ENCODE measurements around the gene ADARB2.
"Not testable (repeated sequence)": the region's sequence is repeated elsewhere in the genome, so short reads cannot be mapped to it uniquely, and the experiment has no call there.

Gene ADARB2

GRCh38 chr10:1444826-1445225 is 292.5 kb downstream of the ADARB2 start:
- H3K4me3 Mint-ChIP-seq: no peak overlapping the region
- no peaks in the 10 kb centered on the region for H3K4me1 Mint-ChIP-seq
- ATAC-seq (replicated peaks): no peak
- H3K27me3 Mint-ChIP-seq: no peaks in the 10 kb centered on the region
- H3K36me3 Mint-ChIP-seq: no peaks in the 10 kb centered on the region
- H3K9me3 Mint-ChIP-seq: no peaks in the 10 kb centered on the region
- DNase-seq: no peak
- H3K27ac Mint-ChIP-seq: no peak overlapping the region

GRCh38 chr10:1440897-1441296 is 296.4 kb downstream of the ADARB2 start:
- no peaks in the 10 kb centered on the region for H3K4me1 Mint-ChIP-seq
- H3K4me3 Mint-ChIP-seq: no peak overlapping the region
- no peak for DNase-seq
- no peak overlapping the region for H3K27ac Mint-ChIP-seq
- no peak for ATAC-seq (replicated peaks)
- H3K9me3 Mint-ChIP-seq: no peaks in the 10 kb centered on the region
- H3K27me3 Mint-ChIP-seq: peaks cover 8 to 14% of the 10 kb centered on the region in 2 donors
- H3K36me3 Mint-ChIP-seq: no peaks in the 10 kb centered on the region

- H3K36me3 Mint-ChIP-seq: peaks cover 0 to 2% of the 10 kb centered on the region in 2 donors
- H3K9me3 Mint-ChIP-seq: peaks cover 0 to 1% of the 10 kb centered on the region in 2 donors
- peaks cover 21 to 25% of the 10 kb centered on the region in 2 donors for H3K27me3 Mint-ChIP-seq
- H3K4me3 Mint-ChIP-seq: no peak overlapping the region
- ATAC-seq (replicated peaks) (no peak), DNase-seq (no peak)
- H3K27ac Mint-ChIP-seq: no peak overlapping the region
- peaks cover 0 to 3% of the 10 kb centered on the region in 2 donors for H3K4me1 Mint-ChIP-seq
Measured at GRCh38 chr10:1434912-1435692, 302.2 kb downstream of the ADARB2 start.

- Mint-ChIP-seq H3K9me3 (peaks cover 0 to 3% of the 10 kb centered on the region in 2 donors), H3K36me3 (peaks cover 0 to 5% of the 10 kb centered on the region in 2 donors), H3K4me3 (no peak overlapping the region), H3K27me3 (peaks cover 25 to 30% of the 10 kb centered on the region in 2 donors), H3K4me1 (peaks cover 0 to 3% of the 10 kb centered on the region in 2 donors), H3K27ac (no peak overlapping the region)
- ATAC-seq (replicated peaks) (no peak), DNase-seq (no peak)
Measured at GRCh38 chr10:1434202-1434601, 303.1 kb downstream of the ADARB2 start.

GRCh38 chr10:1432161-1432560 is 305.2 kb downstream of the ADARB2 start:
- Mint-ChIP-seq H3K9me3 (peaks cover 0 to 3% of the 10 kb centered on the region in 2 donors), H3K4me3 (no peak overlapping the region), H3K36me3 (peaks cover 0 to 5% of the 10 kb centered on the region in 2 donors), H3K27ac (no peak overlapping the region), H3K27me3 (peaks cover 15 to 21% of the 10 kb centered on the region in 2 donors), H3K4me1 (peaks cover 5 to 9% of the 10 kb centered on the region in 2 donors)
- DNase-seq (no peak), ATAC-seq (replicated peaks) (no peak)

DNA sequence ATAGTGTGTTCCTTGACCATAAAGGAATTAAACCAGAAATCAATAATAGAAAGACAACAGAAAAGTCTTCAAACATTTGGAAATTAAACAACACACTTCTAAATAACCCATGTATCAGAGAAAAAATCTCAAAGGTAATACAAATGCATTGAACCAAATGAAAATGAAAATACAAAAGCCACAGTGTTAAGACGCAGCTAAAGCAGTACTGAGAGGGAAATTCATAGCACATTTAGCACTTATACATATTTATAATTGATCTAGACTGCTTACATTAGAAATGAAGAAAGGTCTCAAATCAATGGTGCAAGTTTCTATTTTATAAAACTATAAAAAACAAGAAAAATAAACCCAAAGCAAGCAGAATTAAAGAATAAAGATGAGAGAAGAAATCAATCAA is 306.1 kb downstream of the ADARB2 start:
- H3K27me3 Mint-ChIP-seq: peaks cover 18 to 21% of the 10 kb centered on the region in 2 donors
- ATAC-seq (replicated peaks) (no peak), DNase-seq (no peak)
- H3K4me1 Mint-ChIP-seq: peaks cover 12 to 18% of the 10 kb centered on the region in 2 donors
- H3K27ac Mint-ChIP-seq: no peak overlapping the region
- peaks cover 0 to 5% of the 10 kb centered on the region in 2 donors for H3K36me3 Mint-ChIP-seq
- no peak overlapping the region for H3K4me3 Mint-ChIP-seq
- H3K9me3 Mint-ChIP-seq: peaks cover 0 to 3% of the 10 kb centered on the region in 2 donors

DNA sequence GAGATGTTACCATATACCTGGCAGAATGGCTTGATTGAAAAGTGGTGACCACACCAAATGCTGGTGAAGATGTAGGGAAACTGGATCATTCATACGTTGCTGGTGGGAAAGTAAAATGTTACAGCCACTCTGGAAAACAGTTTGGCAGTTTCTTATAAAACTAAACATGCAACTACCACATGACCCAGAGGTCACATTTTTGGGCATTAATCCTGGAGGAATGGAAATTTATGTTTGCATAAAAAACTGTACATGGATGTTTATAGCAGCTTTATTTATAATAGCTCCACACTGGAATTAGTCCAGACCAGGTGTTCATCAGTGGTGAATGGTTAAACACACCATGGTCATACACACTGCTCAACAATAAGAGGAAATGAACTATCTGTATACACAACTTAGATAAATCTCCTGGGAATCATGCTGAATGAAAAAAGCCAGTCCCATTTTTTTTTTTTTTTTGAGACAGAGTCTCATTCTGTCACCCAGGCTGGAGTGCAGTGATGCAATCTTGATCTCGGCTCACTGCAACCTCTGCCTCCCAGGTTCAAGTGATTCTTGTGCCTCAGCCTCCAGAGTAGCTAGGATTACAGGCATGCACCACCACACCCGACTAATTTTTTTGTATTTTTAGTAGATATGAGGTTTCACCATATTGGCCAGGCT is 309.7 kb downstream of the ADARB2 start:
- peaks cover 13 to 29% of the 10 kb centered on the region in 2 donors for H3K27me3 Mint-ChIP-seq
- not testable (repeated sequence) for H3K9me3 Mint-ChIP-seq; DNase-seq; H3K4me3 Mint-ChIP-seq; ATAC-seq (replicated peaks); H3K36me3 Mint-ChIP-seq; H3K27ac Mint-ChIP-seq
- peaks cover 37 to 50% of the 10 kb centered on the region in 2 donors for H3K4me1 Mint-ChIP-seq

GRCh38 chr10:1426786-1427185 is 310.5 kb downstream of the ADARB2 start:
- no peak for ATAC-seq (replicated peaks)
- DNase-seq: no peak
- no peak overlapping the region for H3K4me3 Mint-ChIP-seq
- no peak overlapping the region for H3K27ac Mint-ChIP-seq
- H3K27me3 Mint-ChIP-seq: peaks cover 14 to 29% of the 10 kb centered on the region in 2 donors
- H3K9me3 Mint-ChIP-seq: peaks cover 0 to 3% of the 10 kb centered on the region in 2 donors
- H3K4me1 Mint-ChIP-seq: peaks cover 39 to 54% of the 10 kb centered on the region in 2 donors
- peaks cover 0 to 5% of the 10 kb centered on the region in 2 donors for H3K36me3 Mint-ChIP-seq

GRCh38 chr10:1425879-1426278 is 311.4 kb downstream of the ADARB2 start:
- peak; percentile 56 for DNase-seq
- Mint-ChIP-seq H3K9me3 (peaks cover 0 to 3% of the 10 kb centered on the region in 2 donors), H3K27ac (peak overlapping the region; percentile 74), H3K4me1 (peaks cover 45 to 63% of the 10 kb centered on the region in 2 donors), H3K27me3 (peaks cover 18 to 33% of the 10 kb centered on the region in 2 donors), H3K4me3 (peak overlapping the region in 1 of 2 donors; percentile 2), H3K36me3 (peaks cover 0 to 5% of the 10 kb centered on the region in 2 donors)
- peak; percentile 88 to 89 for ATAC-seq (replicated peaks)

DNA sequence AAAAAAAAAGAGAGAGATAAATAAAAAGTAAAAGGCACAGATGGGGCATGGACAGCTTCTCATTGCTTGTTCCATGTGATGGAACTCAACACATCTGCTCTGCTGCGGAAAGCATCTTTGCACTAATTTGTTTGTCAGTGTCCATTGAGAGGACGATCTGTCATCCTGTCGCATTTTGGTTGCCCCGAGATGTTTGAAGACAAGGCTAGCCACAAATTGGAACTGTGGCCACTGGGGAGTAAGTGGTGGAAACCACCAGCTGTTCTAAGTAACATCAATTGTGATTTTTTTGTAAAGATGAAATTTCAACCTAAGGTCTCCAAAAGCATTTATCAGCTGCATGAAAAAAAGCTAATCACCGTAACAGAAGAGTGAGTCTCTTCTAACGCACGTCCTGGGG is 312.7 kb downstream of the ADARB2 start:
- Mint-ChIP-seq H3K27me3 (peaks cover 18 to 26% of the 10 kb centered on the region in 2 donors), H3K9me3 (no peaks in the 10 kb centered on the region), H3K4me1 (peaks cover 54 to 73% of the 10 kb centered on the region in 2 donors), H3K27ac (no peak overlapping the region), H3K36me3 (no peaks in the 10 kb centered on the region), H3K4me3 (no peak overlapping the region)
- peak; percentile 29 for DNase-seq
- peak; percentile 5 to 29 for ATAC-seq (replicated peaks)

GRCh38 chr10:1423676-1424253 is 313.6 kb downstream of the ADARB2 start:
- H3K4me1 Mint-ChIP-seq: peaks cover 53 to 71% of the 10 kb centered on the region in 2 donors
- H3K9me3 Mint-ChIP-seq: no peaks in the 10 kb centered on the region
- peaks cover 18 to 22% of the 10 kb centered on the region in 2 donors for H3K27me3 Mint-ChIP-seq
- H3K4me3 Mint-ChIP-seq: no peak overlapping the region
- no peaks in the 10 kb centered on the region for H3K36me3 Mint-ChIP-seq
- no peak for ATAC-seq (replicated peaks)
- H3K27ac Mint-ChIP-seq: no peak overlapping the region
- DNase-seq: no peak

DNA sequence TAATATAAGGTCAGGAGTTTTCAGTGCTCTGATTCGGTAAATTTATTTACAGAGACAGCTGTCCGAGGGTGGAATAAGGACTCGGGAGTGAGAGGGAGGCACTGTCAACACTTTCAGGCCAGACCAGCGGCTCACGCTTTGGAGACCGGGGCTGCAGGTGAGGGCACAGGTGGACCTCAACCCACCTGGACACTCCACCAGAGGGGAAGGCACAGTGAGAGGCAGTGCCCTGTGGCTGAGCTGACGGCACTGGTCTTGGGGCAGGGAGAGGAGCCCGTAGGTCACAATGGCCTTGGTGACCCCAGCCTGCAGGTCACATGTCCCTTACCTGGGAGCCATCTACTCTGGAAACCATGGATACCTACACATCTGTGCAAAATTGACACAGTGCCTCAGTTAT is 315.1 kb downstream of the ADARB2 start:
- Mint-ChIP-seq H3K9me3 (no peaks in the 10 kb centered on the region), H3K4me3 (no peak overlapping the region), H3K36me3 (no peaks in the 10 kb centered on the region), H3K27ac (no peak overlapping the region), H3K27me3 (peaks cover 22 to 24% of the 10 kb centered on the region in 2 donors), H3K4me1 (peaks cover 51 to 65% of the 10 kb centered on the region in 2 donors)
- DNase-seq (no peak), ATAC-seq (replicated peaks) (no peak)

GRCh38 chr10:1420661-1421362 is 316.5 kb downstream of the ADARB2 start:
- Mint-ChIP-seq H3K4me3 (peak overlapping the region; percentile 11 to 51), H3K9me3 (no peaks in the 10 kb centered on the region), H3K27me3 (peaks cover 27% of the 10 kb centered on the region in 2 donors), H3K27ac (no peak overlapping the region), H3K36me3 (no peaks in the 10 kb centered on the region), H3K4me1 (peaks cover 48 to 51% of the 10 kb centered on the region in 2 donors)
- ATAC-seq (replicated peaks): peak; percentile 86 to 90
- peak; percentile 72 for DNase-seq
